Hepatocyte (in vitro differentiated cells): Measurements from ENCODE around the gene PLCG1. TPM values are rescaled to one million over a fixed set of nuclear protein-coding genes. Genes with fewer than 3 reads are reported as not detected.

Source experiments
- DNase-seq: peaks from one replicate; pipeline ENCODE4 v3.0.0-alpha.2; 2016; ENCODE audit warnings: low spot score
- H2AFZ ChIP-seq: fragments of 200-600 bp; sonication (generic); 2 replicates; pipeline ENCODE4 v1.6.0; 2016; ENCODE audit warnings: antibody characterized with exemption, mild to moderate bottlenecking
- H3K27ac ChIP-seq: fragments of 200-600 bp; sonication (generic); 2 replicates; pipeline ENCODE4 v1.5.1; 2016; ENCODE audit warnings: mild to moderate bottlenecking
- H3K27me3 ChIP-seq: fragments of 200-600 bp; sonication (generic); 2 replicates; pipeline ENCODE4 v1.6.1; 2016
- H3K36me3 ChIP-seq: fragments of 200-600 bp; sonication (generic); replicated peaks from 2 replicates; pipeline ENCODE4 v1.5.1; 2016; ENCODE audit warnings: low read depth; ENCODE audit not compliant: insufficient read depth
- H3K4me1 ChIP-seq: fragments of 200-600 bp; sonication (generic); 2 replicates; pipeline ENCODE4 v1.5.1; 2016; ENCODE audit warnings: mild to moderate bottlenecking, moderate library complexity; ENCODE audit not compliant: insufficient read depth
- H3K4me2 ChIP-seq: fragments of 200-600 bp; sonication (generic); 2 replicates; pipeline ENCODE4 v1.6.0; 2016
- H3K4me3 ChIP-seq: fragments of 200-600 bp; sonication (generic); 2 replicates; pipeline ENCODE4 v1.5.1; 2016; ENCODE audit warnings: mild to moderate bottlenecking
- H3K79me2 ChIP-seq: fragments of 200-600 bp; sonication (generic); 2 replicates; pipeline ENCODE4 v1.6.0; 2017; ENCODE audit warnings: mild to moderate bottlenecking
- H3K9me2 ChIP-seq: fragments of 200-600 bp; sonication (generic); replicated peaks from 2 replicates; pipeline ENCODE4 v1.6.0; 2017; ENCODE audit warnings: mild to moderate bottlenecking; ENCODE audit not compliant: insufficient read depth
- H3K9me3 ChIP-seq: fragments of 200-600 bp; sonication (generic); 2 replicates; pipeline ENCODE4 v1.5.1; 2016; ENCODE audit warnings: low read depth, mild to moderate bottlenecking
- H4K20me1 ChIP-seq: fragments of 200-600 bp; sonication (generic); 2 replicates; pipeline ENCODE4 v1.6.0; 2016; ENCODE audit warnings: mild to moderate bottlenecking; ENCODE audit not compliant: insufficient read depth, poor library complexity, severe bottlenecking
- EZH2 ChIP-seq: fragments of 200-600 bp; sonication (generic); IDR thresholded peaks from 2 replicates; pipeline ENCODE4 v1.6.1; 2016; ENCODE audit warnings: antibody characterized with exemption, mild to moderate bottlenecking, borderline replicate concordance
- EZH2phosphoT487 ChIP-seq: fragments of 200-600 bp; sonication (generic); IDR thresholded peaks from one replicate; pipeline ENCODE4 v1.6.1; 2018; ENCODE audit warnings: antibody characterized with exemption, mild to moderate bottlenecking, low read depth, moderate library complexity; ENCODE audit not compliant: unreplicated experiment, severe bottlenecking
- WGBS: methylation state at CpG from one replicate; pipeline ENCODE4 v1.1.6; 2016; ENCODE audit warnings: low lambda C conversion rate; ENCODE audit errors: missing lambda C conversion rate; 5-methylcytosine and 5-hydroxymethylcytosine counted together
- polyA plus RNA-seq: library from polyadenylated mRNA; unstranded; fragments of >200 nt; fragmentation: Nextera tagmentation; extraction: Ambion mirVana; gene quantifications from 2 replicates; pipeline ENCODE4 v1.2.1, GENCODE V29; 2016
- total RNA-seq: library from RNA; depleted of rRNA; stranded (reverse); fragments of >200 nt; gene quantifications from 2 replicates; pipeline ENCODE4 v1.2.3, GENCODE V29; 2014
- TF ChIP-seq, protein P1 (sequence below): fragments of 200-600 bp; sonication (generic); IDR thresholded peaks from 2 replicates; pipeline ENCODE4 v1.5.1; 2016; ENCODE audit warnings: antibody characterized with exemption, mild to moderate bottlenecking; ENCODE audit not compliant: poor library complexity

Gene PLCG1
- total and polyA plus RNA-seq, 2 experiments from 2014 or later, result 52.7 to 73.2 TPM

DNA sequence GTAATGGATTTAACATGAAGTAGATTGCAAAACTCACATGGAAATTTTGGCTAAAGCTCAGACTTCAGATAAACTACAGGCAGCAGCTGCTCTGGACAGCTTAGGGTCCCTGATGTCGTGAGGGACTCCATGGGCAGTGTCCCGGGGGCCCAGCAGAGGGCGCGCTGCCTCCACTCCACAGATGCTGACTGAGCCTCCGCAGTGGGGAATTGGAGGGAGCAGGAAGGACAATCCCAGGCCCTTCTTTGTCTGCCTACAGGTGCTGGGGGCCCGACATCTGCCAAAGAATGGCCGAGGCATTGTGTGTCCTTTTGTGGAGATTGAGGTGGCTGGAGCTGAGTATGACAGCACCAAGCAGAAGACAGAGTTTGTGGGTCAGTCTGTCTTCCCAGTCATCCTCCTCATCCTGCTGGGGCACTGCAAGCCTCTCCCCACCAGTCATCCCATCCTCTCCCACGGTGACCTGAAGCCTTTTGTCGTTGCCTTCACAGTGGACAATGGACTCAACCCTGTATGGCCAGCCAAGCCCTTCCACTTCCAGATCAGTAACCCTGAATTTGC is 35.9 kb downstream of the PLCG1 start:
- H3K36me3 ChIP-seq, result no peaks in the 10 kb centered on the region
- no peaks in the 10 kb centered on the region for H4K20me1 ChIP-seq
- peak; percentile 82 for DNase-seq
- no peak overlapping the region for H3K27ac ChIP-seq
- H3K9me2 ChIP-seq, result no peaks in the 10 kb centered on the region
- no peaks in the 10 kb centered on the region for H3K27me3 ChIP-seq
- H3K4me3 ChIP-seq, result no peak overlapping the region
- no peaks in the 10 kb centered on the region for H3K4me1 ChIP-seq
- no peak overlapping the region for H2AFZ ChIP-seq
- TF ChIP-seq, protein P1, sequence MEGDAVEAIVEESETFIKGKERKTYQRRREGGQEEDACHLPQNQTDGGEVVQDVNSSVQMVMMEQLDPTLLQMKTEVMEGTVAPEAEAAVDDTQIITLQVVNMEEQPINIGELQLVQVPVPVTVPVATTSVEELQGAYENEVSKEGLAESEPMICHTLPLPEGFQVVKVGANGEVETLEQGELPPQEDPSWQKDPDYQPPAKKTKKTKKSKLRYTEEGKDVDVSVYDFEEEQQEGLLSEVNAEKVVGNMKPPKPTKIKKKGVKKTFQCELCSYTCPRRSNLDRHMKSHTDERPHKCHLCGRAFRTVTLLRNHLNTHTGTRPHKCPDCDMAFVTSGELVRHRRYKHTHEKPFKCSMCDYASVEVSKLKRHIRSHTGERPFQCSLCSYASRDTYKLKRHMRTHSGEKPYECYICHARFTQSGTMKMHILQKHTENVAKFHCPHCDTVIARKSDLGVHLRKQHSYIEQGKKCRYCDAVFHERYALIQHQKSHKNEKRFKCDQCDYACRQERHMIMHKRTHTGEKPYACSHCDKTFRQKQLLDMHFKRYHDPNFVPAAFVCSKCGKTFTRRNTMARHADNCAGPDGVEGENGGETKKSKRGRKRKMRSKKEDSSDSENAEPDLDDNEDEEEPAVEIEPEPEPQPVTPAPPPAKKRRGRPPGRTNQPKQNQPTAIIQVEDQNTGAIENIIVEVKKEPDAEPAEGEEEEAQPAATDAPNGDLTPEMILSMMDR, result peak; percentile 89
- TF ChIP-seq EZH2phosphoT487, result no peak
- no peaks in the 10 kb centered on the region for H3K9me3 ChIP-seq
- no peak overlapping the region for H3K4me2 ChIP-seq
- no peaks in the 10 kb centered on the region for H3K79me2 ChIP-seq
- 34% methylated on average over 9 of the region's 9 CpGs for WGBS

DNA sequence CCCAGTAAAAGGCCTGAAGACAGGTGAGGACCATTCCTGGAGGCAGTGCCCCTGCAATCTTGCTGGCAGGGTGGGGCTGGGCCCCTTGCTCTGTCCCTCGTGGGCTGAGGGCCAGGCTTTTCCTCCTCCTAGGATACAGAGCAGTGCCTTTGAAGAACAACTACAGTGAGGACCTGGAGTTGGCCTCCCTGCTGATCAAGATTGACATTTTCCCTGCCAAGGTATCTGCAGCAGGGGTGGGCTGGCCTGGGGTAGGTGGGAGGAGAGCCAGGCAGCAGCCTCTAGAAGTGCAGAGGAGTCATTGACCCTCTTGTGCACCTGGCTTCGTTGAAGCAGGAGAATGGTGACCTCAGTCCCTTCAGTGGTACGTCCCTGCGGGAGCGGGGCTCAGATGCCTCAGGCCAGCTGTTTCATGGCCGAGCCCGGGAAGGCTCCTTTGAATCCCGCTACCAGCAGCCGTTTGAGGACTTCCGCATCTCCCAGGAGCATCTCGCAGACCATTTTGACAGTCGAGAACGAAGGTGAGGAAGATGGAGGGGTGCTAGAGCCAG is 36.5 kb downstream of the PLCG1 start:
- H3K36me3 ChIP-seq, result no peaks in the 10 kb centered on the region
- 96% methylated on average over 13 of the region's 13 CpGs for WGBS
- no peak for TF ChIP-seq EZH2phosphoT487
- TF ChIP-seq EZH2, result no peak
- TF ChIP-seq, protein P1, result no peak

DNA sequence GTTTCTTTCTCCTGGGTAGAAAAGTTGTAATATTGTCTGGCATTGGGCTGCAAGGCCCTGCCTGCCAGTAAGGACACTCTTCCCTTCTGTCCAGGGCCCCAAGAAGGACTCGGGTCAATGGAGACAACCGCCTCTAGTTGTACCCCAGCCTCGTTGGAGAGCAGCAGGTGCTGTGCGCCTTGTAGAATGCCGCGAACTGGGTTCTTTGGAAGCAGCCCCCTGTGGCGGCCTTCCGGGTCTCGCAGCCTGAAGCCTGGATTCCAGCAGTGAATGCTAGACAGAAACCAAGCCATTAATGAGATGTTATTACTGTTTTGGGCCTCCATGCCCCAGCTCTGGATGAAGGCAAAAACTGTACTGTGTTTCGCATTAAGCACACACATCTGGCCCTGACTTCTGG is 37.0 kb downstream of the PLCG1 start:
- H3K27me3 ChIP-seq, result no peaks in the 10 kb centered on the region
- no peak for DNase-seq
- TF ChIP-seq EZH2, result no peak
- no peak for TF ChIP-seq EZH2phosphoT487
- TF ChIP-seq, protein P1, result no peak
- no peaks in the 10 kb centered on the region for H4K20me1 ChIP-seq
- H2AFZ ChIP-seq, result no peak overlapping the region
- H3K4me2 ChIP-seq, result no peak overlapping the region
- no peaks in the 10 kb centered on the region for H3K9me3 ChIP-seq
- WGBS, result 96% methylated on average over 10 of the region's 10 CpGs
- no peaks in the 10 kb centered on the region for H3K9me2 ChIP-seq
- H3K4me3 ChIP-seq, result no peak overlapping the region
- H3K27ac ChIP-seq, result no peak overlapping the region
- no peaks in the 10 kb centered on the region for H3K4me1 ChIP-seq
- no peaks in the 10 kb centered on the region for H3K36me3 ChIP-seq
- H3K79me2 ChIP-seq, result no peaks in the 10 kb centered on the region

More for the DNA sequence above, 36.5 kb downstream of the PLCG1 start:
- Histone ChIP-seq H4K20me1 (no peaks in the 10 kb centered on the region), H3K9me2 (no peaks in the 10 kb centered on the region), H2AFZ (no peak overlapping the region), H3K27ac (no peak overlapping the region), H3K4me1 (no peaks in the 10 kb centered on the region), H3K9me3 (no peaks in the 10 kb centered on the region), H3K4me2 (no peak overlapping the region), H3K79me2 (no peaks in the 10 kb centered on the region), H3K27me3 (no peaks in the 10 kb centered on the region), H3K4me3 (no peak overlapping the region)
- DNase-seq, result no peak
